Lung microvascular endothelial cell (primary cell): ENCODE results near the gene ADRA2B. TPM values are rescaled to one million over a fixed set of nuclear protein-coding genes. Genes with fewer than 3 reads are reported as not detected.

ENCODE experiments used
- DNase-seq, 2 donors: peaks; one replicate each; pipeline versions ENCODE4 v3.0.0 to v3.0.0-alpha.2; 2010; ENCODE audit warnings: low read depth in 2 of 2
- total RNA-seq: library from RNA; depleted of rRNA; stranded (reverse); fragments of >200 nt; gene quantifications from 2 replicates; pipeline ENCODE4 v1.2.1, GENCODE V29; 2014

ADRA2B gene
- total RNA-seq, 1 donor from 2014 or later: not detected

DNA sequence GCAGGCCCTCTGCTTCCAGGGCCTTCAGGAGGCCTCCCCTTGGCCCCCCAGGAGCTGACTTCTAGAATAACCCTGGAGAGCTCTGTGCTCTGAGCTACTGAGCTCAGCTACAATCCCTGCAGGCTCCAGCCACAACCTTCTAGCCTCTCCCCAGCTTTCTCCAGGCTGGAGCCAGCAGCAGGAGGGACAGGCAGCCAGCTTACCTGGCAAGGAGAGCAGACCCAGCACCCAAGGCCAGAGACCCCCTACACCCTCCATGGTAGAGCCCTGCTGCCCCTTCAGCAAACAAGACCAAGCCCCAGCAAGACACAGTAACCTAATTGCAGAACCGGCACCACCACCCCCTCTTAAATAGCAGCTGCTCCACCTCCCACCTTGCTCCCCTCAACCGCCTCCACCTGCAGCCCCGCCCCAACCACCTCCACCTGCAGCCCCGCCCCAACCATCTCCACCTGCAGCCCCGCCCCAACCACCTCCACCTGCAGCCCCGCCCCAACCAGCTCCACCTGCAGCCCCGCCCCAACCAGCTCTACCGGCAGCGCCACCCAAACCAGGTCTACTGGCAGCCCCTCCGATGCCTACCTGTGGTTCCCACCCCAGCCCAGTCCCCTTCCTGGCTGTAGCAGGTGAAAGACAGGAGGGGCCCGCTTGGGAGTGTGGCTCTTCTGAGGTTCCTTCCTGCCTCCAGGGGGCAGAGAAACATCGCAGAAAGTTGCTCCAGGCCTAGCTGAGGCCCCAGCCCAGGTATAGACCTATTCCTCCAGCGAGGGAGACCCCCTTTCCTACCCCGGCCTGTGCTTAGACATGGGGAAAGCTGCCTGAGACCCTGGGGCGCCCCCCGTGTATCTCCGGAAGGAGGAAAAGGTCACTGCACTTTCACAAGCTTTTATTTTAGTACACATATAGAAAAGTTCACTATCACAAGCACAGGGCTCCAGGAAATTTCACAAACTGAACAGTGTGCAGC is 22.1 kb upstream of the ADRA2B start, which contains the start of gene ASTL:
Gene ASTL (minus strand): TSS at position 324 of the 967 bp plus-strand sequence. CDS start 66 bp downstream, at position 258.
- peak; percentile 26 to 62 for DNase-seq

DNA sequence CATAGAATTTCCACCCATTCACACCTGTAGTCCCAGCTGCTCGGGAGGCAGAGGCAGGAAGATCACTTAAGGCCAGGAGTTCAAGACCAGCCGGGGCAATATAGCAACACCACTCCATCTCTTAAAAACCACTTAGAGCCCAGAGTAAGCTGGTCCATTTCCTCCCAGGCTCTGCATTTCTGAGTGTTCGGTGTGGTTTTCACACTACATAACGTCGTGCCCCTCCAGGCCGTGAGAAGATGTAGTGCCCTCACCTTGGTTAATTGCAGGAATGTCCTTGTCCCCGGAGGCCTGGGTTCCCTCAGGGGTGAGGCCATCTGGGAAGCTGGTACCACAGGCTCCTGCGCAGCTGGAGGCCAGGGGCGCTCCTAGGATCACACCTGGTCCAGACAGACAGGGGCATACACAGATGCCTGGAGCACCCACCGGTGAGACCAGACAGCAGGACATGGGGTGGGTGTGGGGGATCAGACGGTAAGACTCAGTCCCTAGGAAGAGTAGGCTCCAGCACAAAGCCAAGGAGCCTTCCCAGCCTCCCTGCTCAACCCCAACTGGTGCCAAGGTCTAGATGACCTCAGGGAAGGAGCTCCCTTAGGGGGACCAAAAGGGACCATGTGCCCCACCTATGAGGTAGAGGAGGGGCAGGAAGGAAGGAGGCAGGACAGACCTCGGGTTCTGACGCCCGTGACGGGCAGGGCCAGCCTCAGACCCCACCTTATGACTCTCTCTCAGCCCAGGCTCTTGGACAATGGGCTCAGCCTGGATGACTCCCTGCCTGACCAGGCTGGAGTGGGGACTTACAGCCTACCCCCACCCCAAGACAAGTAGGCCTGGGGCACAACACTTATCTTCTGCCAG is 21.2 kb upstream of the ADRA2B start:
- DNase-seq: no peak

DNA sequence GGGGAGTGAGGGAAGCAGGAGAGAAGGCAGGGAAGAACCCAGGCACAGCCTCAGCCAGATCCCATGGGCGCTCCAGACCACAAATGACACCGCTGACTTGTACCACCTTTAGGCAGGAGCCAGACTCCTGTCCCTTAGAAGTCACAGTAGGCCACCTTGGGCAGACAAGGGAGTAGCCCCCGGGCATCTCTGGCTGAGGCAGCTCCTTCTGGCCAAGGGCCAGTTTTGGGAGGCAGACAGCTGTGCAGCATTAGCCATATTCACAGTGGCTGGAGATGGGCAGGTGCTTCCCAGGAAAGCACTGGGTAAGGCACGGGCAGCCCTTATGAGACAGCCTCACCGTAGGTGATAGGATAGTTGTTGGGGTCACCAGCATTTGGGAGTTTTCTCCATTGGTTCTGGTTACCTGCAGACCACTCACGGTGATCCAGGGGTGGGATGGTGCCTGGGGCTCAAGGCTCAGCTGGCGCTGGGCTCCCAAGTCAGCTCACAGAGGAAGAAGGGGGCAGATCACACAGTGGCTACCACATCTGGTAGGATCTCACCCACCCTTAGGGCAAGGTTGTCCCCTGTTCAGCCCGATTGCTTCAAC is 19.9 kb upstream of the ADRA2B start:
- DNase-seq: no peak

DNA sequence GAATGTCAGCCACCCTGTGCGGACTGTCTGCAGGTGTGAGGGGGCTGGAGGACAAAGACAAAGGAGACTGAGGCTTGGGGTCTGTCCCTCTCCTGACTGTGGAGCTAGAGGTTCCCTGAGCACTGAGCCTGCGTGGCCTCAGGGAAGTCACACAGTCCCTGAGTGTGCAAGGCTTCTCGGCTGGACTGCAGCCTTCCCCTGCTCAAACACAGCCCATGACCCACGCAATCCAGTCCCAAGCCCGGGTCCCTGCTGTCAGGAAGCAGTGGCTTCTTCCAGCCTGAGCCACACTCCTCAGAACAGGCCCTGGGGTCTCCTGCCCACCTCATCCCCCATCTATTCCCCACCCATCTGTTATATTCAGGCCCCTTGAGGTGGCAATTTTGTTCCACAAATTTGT is 19.2 kb upstream of the ADRA2B start:
- DNase-seq: no peak

DNA sequence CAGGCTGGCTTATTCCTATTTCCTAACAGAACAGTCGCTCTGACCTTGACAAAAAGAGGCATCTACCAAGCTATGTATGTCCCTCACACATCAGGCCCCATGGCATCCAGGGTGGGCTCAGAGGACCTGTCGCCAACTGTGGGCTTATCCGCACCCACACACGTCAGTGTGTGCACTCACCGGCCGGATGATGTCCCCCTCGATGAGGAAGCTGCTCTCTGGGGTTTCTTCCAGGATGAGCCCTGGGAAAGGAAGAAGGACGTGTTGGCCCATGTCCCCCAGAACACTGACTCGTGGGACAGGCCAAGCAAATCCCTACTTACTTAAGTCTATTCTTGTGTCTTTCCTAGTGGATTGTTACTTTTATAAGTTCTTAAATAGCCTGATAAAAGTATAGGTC is 18.8 kb upstream of the ADRA2B start:
- DNase-seq: no peak

DNA sequence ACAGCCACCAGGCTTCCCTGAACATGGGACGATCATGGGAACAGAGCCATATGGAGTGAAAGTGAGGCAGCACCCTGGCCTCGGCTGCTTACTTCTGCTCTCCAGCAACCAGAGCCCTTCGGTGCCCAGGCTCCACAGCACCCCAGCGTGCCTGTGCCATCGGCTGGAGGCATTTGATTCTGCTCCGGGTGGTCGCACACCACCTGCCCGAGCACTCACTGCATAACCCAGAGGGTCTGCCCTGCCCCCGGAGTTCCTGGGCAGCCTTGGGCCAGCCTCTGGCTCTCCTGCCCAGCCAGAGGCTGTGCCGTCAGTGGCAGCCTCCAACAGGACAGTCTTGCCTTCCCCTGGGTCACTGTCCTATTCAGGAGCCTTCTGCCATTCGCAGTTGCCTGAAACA is 18.1 kb upstream of the ADRA2B start:
- no peak for DNase-seq

DNA sequence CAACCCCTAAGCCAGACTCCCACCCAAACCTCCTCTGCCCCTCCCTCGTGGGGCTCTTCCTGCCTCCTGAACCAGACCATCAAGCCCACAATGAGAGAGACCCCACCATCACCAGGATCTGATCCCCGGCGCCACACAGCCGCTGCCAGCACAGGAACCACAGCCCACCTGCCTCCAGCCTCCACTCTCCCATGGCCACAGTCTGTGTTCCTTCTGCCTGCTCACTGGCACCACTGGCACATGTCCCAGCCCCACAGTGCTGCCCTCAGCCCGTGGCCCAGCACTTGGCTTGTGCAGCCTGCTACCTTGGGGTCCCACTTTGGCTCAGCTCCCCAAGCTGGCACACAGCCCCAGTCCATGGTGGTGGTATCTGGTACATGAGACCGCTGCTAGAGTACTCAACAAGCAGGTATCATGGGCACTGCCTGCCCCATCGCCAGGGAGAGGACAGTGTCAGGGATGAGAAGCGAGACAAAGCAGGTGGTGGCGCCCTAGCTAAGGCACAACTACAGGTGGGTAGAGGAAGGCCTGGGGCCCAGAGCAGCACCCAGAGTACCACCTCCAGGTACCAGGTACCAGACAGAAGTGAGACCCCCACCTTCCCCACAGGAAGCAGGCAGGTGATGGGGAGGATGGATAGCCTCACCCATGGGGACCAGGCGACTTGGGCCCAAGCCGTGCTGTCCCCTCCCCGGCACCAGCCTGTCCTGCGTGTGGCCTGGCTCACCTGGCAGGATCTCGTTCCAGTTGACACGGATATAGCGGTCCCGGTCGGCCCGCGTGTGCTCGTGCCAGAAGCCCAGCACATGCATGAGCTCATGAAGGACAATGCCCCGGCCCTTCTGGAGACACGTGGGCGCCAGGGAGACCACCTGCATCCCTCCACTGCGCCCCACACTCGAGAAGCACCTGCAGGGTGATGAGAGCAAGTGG is 15.7 kb upstream of the ADRA2B start:
- no peak for DNase-seq

DNA sequence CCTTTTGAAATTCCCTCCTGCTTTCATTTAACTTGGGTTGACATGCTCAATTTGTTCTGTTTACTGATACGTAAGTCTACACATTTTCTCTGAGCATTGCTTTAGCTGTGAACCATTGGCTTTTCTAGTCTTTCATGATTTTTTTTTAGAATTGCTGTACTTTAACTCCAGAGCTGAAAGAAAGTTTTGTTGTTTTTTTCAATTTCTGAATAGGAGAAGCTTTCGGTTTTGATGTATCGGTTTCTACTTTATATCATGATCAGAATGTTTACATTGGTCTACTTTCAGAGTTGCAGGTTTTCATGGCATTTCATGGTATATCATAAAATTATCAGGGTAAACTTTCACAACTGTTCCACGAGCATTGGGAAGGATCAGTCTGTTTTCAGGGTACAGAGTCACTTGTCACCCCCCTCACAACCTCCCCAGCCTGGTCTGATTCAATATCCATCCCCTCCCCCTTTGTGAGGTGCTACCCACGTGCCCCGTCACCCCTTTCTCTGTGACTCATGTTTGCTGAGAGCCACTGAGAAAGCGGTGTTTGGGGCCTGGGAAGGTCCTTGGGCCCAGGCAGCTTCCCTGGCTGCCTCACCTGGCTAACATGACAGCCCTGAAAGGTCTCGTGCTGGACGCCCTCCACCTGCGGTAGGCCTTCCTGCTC is 14.9 kb upstream of the ADRA2B start:
- DNase-seq: no peak

DNA sequence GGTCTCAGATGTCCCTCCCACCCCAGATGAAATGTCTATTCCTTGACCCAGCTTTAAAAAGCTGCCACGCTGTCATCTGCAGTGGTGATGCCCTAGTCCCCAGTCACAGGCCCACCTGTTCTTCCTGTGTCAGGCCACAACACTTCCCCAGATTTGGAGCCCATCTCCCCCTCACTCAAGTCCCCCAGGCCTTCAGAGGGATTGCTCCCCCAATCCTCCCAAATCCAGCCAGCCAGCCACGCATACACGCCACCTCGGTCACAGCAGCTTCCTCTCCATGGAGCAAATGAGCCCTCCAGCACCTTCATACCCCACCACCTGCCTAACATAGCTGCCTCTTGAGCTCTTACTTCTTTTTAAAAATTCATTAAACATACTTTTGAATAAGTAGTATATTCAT is 14.1 kb upstream of the ADRA2B start:
- DNase-seq: no peak

DNA sequence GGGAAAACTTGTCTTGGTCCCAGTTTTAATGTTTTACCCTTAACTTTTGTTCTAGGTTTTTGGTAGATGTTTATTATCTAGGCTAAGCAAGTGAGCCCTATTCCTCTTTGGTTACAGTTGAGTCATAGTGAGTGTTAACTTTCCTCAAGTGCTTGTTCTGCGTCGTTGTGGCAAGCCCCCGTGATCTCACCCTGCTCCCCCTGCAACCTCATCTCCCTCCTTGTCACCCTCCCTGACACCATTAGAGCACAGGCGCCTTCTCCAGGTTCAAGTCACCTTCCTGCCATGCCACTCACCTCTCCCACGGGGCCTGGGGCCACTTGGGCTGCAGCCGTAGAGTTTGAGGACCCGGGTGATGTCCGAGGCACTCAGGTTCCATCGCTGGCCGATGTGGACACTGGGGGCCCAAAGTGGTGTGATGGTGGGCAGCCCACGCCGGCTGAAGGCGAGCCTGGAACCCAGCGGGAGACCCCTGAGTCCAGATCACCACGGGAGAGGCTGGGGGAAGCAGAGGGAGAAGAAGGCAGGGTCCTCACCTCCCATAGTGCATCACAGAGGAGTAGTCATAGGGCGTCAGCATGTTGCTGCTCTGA is 13.3 kb upstream of the ADRA2B start:
- DNase-seq: no peak

DNA sequence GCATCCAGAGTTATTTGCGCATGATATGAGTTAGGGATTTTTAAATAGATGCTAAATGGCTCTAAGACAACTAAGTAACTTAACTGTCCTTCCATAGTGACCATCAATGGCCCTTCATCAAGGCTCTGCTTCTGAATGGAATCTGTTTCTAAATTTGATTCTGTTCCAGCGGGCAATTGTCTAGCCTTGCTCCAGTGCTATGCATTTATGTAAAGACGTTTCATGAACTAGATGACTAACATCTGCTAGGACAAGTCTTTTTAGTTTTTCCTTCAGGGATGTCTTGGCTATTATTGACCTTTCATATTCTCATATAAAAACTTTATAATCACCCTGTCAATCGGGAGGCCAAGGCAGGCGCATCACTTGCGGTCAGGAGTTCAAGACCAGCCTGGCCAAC is 12.1 kb upstream of the ADRA2B start:
- DNase-seq: no peak

DNA sequence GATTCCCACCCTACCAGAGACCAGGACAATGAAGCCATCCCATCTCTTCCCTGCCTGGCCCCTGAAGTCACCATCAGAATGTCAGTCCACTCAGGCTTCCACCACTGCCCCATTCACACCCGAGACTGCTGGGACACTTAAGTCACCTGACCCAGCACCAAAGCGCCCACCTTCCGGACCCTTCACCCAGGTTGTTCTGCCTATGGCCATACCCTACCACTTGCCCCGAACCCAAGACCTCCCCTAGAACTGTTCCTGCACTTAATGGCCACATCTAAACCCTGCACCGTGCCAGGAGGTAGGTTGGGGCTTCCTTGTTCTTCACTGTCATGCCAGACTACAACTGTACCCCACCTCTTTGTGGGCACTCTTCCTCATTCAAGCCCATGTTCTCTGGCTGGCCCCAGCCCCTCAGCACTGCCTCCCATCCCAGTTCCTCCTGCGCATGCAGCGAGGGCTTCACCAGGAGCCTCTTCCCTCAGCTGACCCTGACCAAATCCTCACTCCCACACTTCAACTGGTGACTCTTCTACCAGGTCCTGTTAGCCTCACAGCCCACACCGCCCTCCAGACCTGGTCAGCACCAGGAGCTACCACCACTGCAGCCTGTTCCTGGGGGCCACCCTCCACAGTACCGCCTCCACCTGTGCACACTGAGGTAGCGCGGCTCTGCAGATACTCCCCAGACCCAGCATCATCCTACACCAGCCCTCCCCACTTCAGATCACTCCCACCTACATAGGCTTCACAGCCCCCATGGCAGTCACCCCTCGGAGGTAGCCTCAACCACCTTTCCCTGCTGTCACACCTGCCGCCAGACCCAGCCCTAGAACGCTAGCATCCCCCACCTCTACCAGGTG is 8.3 kb upstream of the ADRA2B start:
- DNase-seq: no peak

DNA sequence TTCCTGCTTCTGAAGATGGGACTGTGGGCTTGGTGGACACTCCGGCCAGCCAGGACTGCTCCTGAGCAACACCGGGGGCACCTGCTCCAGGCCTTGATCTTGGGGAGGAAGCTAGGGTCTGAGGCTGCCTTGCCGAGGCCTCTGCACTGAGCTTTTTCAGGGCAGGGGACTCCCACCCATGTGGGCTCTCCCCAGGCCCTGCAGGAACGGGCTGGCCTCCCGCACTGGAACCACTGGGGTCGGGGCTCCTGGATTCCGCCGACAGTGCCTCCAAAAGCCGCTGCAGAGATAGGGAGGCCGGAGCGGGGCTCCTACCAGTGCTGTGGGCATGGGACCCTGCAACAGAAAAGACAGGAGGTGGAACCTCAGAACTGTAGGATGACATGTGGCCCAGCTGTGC is 7.6 kb upstream of the ADRA2B start:
- no peak for DNase-seq

DNA sequence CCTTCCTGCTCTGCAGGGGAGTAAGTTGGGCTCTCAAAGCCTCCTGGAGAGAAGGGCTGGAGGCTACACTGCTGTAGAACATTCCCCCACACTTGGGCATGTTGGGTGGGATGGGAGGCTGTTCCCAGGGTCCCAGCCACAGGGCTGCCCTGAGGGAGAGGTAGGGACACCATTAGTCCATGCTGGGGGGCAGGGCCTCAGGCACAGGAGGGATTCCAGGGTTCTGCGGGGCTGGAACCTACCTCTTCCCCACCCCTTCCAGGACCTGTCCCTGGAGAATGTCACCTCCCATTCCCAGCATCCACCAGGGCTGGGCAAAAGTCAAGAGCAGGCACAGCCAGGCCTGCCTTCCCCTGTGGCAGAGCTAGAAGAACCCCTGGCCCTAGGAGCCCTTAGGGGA is 6.9 kb upstream of the ADRA2B start:
- no peak for DNase-seq

DNA sequence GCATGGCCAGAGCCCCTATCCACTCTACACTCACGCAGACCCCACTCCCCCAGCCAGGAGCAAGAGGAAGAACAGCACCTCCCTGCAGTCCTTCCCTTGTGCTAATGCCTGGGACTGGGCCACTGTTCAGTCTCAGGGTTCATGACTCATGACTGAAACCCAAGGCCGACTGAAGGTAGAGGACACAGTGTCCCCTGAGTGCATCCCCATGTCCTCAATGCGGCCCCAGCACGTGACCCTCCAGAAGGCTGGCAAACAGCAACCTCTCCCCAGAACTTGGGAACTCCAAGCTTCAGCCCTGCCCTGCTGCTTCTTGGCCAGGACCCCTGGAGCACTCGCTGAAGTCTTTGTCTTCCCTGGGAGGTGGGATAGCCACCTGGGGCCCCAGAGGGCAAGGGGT is 6.0 kb upstream of the ADRA2B start:
- no peak for DNase-seq

DNA sequence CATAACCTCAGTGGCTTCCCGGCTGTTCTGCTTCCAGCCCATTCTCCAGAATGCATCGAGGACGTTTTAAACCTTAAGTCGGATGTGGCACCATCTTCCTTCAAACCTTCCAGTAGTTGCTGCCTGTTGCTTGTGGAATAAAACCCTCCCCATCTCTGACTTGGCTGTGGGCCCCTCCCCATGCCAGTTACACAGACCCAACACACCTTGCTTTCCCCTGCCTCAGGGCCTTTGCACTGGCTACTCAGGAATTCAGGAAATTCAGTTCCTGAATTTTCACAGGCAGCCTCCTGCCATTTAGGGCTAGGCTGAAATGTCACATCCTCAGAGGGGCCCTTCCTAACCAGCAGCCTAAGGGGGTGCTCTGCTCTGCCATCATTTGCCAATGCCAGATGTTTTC is 5.0 kb upstream of the ADRA2B start:
- no peak for DNase-seq

DNA sequence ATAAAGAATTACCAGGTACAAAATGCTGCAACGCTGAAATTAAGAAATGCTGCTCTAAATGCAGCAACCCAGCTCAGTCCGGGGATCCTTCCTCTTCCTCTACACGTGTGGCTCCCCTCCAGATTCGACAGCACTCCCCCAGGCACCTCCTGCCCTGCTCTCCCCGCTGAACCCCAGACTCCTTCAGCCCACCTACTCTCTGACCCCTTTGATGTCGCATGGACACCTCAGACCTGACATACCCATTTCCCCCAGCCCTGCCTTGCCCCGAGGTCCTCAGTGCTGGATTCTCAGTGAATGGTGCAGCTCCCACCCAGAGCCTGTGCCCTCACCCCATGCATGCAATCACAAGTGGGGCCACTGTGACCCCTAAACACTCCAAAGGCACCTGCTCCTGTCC is 4.6 kb upstream of the ADRA2B start:
- DNase-seq: no peak

DNA sequence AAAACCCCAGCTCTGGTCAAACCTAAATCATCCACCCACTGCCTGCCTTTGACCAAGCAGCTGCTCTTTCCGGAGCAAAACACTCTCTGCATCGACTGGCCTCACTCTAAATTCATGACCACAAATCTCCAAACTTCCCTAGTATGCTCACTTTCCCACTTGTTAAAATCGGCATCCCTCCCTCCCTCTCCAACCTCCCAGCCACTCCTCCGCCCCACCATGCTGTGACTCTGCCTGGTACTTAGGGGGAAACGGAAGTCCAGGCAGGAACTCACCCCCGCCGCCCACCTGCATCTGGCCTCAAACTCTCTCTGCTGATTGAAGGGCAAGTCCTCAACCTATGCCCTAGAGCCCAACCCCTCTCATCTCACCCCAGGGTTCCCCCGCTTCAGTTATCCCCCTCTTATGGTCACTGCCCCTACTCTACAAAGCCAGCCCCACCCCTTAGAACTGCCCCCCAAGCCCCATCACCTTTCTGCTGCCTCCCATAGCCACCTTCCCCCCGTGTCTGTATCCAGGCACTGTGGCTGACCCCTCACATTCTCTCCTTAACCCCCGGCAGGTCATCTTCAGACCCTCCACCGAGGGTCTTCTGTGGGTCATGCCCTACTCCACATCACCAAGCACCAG is 3.8 kb upstream of the ADRA2B start:
- DNase-seq: no peak

DNA sequence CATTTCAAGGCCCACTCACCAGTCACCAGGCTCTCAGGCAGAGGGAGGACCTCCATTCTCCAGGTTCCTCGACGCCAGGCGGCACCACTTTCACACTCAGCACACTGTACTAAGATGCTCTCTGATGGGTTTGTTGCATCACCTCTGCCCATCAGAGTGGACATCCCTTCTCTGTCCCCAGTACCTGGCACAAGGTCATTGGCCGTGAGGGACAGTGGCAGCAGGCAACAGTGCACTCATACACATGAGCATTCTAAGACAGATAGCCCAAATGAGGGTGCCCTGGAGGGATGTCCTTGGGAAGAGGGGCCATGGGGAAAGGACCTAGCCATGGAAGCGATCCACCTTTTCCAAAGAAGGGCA is 3.0 kb upstream of the ADRA2B start:
- no peak for DNase-seq
